Lower leg skin (tissue), 3 donors: ENCODE results near the gene GRHL3.

Experiments used
- CTCF ChIP-seq, 3 donors: fragments of 450-650 bp; IDR thresholded peaks; one replicate each; pipeline ENCODE4 v1.5.1; 2016; ENCODE audit warnings: antibody characterized with exemption in 3 of 3, mild to moderate bottlenecking in 3 of 3, moderate library complexity in 2 of 3
- POLR2A ChIP-seq, 2 donors: fragments of 450-650 bp; IDR thresholded peaks; one replicate each; pipeline ENCODE4 v1.6.1; 2016 to 2017; ENCODE audit warnings: antibody characterized with exemption in 2 of 2, mild to moderate bottlenecking in 1 of 2, moderate library complexity in 1 of 2

- TF ChIP-seq POLR2A (IDR thresholded peaks at IDR 0.05) (no peak), CTCF (IDR thresholded peaks at IDR 0.05) (no peak)
Measured at GRCh38 chr1:24360681-24361080, 41.5 kb downstream of the GRHL3 start.
